Activated CD4-positive, alpha-beta T cell treated with anti-CD3 and anti-CD28 coated beads for 24 hours (primary cell): ENCODE data around the gene RGS21.

Experiments
- DNase-seq, 2 donors: peaks; one replicate each; pipeline ENCODE4 v3.0.0-alpha.2; 2020; ENCODE audit warnings: low read depth in 2 of 2

The RGS21 gene

DNA sequence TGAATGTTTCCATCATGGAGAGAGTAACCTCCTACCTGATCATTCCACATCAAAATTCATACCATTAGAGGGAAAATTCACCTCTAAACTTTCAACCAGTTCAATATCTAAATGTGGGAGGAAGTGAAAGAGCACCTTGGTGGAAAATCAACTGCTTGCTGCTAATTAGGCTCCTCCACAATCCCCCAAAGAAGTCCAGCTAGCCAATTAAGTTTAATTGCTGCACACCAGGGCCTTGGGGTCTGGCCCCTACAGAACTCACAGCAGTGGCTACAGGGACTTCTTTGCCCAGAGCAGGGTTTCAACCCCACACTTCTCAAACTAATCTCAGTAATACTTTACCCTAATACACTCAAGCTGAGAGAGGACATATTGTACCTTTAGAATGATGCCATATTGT, 62.1 kb downstream of the RGS21 start:
- DNase-seq: no peak

DNA sequence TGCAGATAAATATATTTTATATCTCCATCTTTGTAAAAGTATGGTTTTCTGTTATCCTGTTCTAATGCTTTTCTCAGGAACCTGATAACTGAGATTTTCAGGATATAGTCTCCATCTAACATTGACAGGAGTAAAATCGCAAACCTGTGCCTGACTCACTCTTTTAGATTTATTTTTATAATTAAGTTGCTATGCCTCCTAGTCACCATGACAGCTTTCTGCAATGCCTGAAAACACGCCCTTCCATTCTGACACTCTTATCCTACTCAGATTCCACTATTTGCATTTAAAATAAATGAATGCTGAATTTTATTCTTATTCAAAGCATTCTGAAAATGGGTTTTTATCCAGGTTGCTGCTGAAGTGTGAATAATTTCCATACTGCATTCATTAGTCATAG, 62.8 kb downstream of the RGS21 start:
- no peak for DNase-seq

DNA sequence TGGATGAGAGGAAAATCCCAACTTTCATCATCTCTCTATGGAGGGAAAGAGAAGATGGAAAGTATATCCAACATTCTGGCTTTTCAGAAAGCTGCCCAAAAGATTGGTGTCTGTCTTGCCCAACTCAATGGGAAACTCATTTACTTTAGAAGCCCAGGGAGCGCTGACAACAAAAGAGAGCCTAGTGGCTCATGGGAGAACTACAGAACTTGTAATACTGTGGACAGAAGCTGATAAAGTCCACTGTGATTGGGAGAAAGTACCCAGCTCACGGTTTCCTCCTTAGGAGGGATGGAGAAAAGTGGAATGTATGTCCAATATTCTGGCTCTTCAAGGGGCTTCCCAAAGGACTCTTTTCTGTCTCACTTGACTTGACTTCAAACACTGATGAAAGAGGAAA, 66.0 kb downstream of the RGS21 start:
- no peak for DNase-seq

DNA sequence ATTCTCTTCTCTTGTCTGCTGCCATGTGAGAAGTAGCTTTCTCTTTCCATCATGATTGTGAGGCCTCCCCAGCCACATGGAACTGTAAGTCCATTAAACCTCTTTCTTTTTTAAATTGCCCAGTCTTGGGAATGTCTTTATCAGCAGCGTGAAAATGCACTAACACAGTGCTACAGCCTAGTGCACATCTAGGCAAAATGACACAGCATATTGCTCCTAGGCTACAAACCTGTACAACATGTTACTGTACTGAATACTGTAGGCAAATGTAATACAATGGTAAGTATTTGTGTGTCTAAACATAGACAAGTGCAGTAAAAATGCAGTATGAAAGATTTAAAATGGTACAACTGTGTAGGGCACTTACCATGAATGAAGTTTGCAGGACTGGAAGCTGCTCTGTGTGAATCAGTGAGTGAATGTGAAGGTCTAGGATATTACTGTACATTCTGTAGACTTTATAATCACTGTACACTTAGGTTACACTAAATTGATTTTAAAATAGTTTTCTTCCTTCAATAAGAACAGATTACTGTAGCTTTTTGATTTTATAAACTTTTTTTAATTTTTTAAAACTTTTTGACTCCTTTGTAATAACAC, 69.4 kb downstream of the RGS21 start:
- DNase-seq: no peak

DNA sequence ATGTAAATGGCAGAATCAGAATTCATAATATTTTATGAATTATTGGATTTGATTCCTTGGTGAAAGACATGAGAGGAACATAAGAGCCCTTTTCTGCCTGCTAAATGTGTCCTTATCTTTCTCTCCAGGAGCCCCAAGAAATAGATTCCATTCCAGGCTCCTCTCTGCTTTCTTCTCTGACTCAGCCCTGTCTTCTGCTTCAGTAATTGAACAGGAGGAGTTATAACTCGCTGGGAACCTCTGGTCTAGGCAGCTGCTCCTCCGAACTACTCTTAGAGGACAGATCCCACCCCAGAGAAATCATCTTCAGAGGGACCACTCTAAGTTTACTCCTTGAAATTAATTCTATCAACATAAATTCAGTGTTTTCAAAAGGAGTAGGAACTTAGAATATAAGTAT, 78.4 kb downstream of the RGS21 start:
- no peak for DNase-seq

DNA sequence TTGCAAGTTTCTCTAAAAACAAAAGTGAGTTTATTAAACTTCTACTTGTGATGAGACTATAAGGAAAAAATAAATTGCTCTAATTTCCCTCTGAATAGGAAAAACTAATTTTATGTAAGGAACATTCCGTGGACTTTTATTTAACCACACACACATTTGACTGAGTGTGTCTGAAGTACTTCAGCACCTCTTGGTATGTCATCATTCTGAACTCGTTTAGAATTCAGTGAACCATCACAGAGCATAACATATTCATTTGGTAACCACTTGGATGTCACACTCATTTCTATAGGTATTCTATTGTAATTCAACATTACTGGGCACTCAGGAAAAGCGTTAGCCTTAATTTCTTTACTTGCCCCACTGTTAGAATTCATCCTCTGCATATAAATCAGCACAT, 79.1 kb downstream of the RGS21 start:
- no peak for DNase-seq

DNA sequence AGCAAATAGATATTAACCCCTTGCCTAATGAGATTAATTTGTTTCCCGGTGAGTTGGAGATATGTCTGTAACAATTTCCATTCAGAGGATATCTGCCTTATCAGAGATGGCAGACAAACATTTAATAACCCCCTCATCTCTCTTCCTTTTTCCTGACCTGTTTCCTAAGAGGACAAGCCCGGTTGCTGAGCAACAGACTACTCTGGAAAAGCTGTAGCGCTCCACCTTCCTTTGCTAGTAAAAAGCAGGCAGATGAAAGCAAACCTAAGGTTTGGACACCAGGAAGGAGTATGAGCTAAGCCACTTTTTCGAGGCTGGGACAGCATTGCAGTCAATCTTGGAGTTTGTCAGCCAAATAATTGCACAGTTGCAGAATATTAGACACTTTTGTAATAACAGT, 82.4 kb downstream of the RGS21 start:
- no peak for DNase-seq

DNA sequence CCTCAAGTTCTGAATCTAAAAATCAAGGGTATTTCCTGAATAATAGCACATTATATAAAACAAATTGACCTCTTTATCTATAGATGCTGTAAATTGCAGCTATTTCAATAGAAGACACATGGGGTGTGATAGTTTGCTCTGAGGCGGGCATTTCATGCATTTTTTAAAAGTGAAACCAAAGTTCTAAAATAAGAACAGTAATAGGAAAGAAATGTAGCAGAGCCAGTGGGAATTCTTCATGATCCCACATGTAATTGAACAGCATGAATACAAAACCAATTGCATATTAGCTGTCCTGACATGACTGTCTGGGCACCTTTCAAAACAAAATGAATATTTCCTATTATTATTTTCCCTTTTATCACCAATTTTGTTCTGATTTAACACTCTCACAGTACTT, 85.0 kb downstream of the RGS21 start:
- DNase-seq: no peak

DNA sequence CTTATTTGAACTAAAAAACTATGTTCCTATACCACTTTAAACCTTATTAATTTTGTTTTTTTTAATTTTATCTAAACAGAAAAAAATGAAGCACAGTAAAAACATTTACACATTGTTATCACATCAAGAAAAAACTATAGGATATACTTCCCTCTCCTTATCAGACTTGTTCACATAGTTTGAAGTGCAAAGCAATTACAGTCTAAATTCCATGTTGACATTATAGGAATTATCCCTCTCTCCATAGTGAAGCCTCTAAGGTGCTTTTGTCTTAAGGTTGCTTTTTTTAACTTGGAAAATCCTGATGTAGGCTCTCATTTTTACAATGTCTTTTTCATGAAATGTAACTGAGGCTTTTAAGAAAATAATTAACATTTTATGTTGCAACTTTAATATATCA, 85.8 kb downstream of the RGS21 start:
- DNase-seq: no peak

DNA sequence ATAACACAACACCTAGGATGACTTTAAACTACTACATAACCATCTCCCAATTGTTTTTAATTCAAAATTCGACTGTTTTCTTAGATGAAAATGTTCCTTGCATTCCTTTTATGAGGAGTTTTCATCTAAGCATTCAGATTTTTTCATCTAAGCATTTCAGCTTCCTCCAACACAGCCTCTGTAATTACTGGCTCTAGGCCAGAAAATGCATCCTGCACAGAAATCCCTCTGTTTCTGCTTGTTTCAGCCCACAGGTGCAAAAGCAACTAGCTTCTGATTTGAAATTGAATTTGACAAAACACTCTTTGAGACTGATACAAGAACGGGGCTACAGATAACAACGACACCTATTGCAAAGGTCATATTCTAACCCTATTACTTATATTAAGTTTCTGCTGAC, 90.4 kb downstream of the RGS21 start:
- no peak for DNase-seq
